PFSK-1 (cell line): ENCODE data around the gene SEL1L2.

Experiments used
- FOXP2 ChIP-seq: optimal IDR thresholded peaks from 2 replicates; pipeline ENCODE3; 2011; ENCODE audit warnings: borderline replicate concordance, control low read depth, inconsistent platforms; ENCODE audit not compliant: insufficient read depth; ENCODE audit errors: extremely low read length, extremely low read depth
- POLR2AphosphoS5 ChIP-seq: IDR thresholded peaks from 2 replicates; pipeline ENCODE4 v1.6.1; 2012; ENCODE audit warnings: low read depth, mild to moderate bottlenecking, control low read depth, low read length, moderate library complexity
- SIN3A ChIP-seq: IDR thresholded peaks from 2 replicates; pipeline ENCODE4 v1.6.1; 2012; ENCODE audit warnings: mild to moderate bottlenecking, low read length, moderate library complexity, borderline replicate concordance; ENCODE audit not compliant: insufficient read depth
- TAF1 ChIP-seq: IDR thresholded peaks from 2 replicates; pipeline ENCODE4 v1.6.1; 2012; ENCODE audit warnings: low read length, control low read depth, borderline replicate concordance; ENCODE audit not compliant: insufficient read depth
- TF ChIP-seq, protein P1 (sequence below), 2 experiments: IDR thresholded peaks; 2 replicates each; pipeline versions ENCODE4 v1.6.1 to v1.8.0; 2011 to 2012; ENCODE audit warnings: low read depth in 2 of 2, low read length in 2 of 2, control low read depth in 1 of 2, inconsistent platforms in 1 of 2, mild to moderate bottlenecking in 1 of 2, moderate library complexity in 1 of 2; ENCODE audit not compliant: insufficient read depth in 1 of 2

The SEL1L2 gene

DNA sequence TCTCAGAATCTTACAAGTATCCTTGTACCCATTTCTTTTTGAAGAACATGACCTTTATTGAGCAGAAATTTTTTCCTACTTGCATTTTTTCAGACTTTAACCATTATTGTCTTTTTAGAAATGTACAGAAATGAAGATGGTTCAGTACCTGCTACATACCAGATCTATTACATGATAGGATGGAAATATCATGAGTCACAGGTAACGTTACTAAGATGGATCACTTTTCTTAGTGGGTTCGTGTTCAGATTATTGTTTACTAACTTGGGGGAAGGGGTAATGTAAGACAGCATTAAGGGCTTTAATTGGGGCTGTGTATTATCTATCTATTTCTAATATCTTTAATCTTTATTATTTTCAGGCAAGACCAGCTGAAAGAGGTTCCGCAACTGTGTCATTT lies 173.7 kb downstream of the SEL1L2 start:
- no peak for TF ChIP-seq TAF1
- TF ChIP-seq, protein P1, sequence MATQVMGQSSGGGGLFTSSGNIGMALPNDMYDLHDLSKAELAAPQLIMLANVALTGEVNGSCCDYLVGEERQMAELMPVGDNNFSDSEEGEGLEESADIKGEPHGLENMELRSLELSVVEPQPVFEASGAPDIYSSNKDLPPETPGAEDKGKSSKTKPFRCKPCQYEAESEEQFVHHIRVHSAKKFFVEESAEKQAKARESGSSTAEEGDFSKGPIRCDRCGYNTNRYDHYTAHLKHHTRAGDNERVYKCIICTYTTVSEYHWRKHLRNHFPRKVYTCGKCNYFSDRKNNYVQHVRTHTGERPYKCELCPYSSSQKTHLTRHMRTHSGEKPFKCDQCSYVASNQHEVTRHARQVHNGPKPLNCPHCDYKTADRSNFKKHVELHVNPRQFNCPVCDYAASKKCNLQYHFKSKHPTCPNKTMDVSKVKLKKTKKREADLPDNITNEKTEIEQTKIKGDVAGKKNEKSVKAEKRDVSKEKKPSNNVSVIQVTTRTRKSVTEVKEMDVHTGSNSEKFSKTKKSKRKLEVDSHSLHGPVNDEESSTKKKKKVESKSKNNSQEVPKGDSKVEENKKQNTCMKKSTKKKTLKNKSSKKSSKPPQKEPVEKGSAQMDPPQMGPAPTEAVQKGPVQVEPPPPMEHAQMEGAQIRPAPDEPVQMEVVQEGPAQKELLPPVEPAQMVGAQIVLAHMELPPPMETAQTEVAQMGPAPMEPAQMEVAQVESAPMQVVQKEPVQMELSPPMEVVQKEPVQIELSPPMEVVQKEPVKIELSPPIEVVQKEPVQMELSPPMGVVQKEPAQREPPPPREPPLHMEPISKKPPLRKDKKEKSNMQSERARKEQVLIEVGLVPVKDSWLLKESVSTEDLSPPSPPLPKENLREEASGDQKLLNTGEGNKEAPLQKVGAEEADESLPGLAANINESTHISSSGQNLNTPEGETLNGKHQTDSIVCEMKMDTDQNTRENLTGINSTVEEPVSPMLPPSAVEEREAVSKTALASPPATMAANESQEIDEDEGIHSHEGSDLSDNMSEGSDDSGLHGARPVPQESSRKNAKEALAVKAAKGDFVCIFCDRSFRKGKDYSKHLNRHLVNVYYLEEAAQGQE (IDR thresholded peaks at IDR 0.05; ENCODE audit: insufficient read depth in 1 of 2, low read depth in 2 of 2, low read length in 2 of 2): no peak
- TF ChIP-seq POLR2AphosphoS5: no peak
- TF ChIP-seq FOXP2: no peak
- no peak for TF ChIP-seq SIN3A

DNA sequence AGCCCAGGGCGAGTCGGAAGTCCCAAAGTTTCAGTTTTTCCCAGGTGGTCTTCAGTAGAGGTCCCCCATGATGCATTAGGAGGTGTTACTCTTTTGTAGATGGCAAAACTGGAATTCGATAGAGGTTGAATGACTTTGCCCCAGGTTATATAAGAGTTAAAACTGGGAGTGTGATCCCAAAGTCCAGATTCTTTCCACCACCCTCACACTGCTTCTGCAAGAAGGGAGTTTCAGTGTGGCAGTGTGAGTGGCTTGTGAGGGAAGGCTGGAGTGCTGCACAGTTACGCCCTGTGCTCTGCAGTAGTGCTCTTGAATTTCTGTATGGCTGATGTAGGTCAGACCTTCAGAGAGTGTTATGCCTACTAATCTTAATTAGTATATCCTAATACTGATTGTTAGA lies 175.7 kb downstream of the SEL1L2 start:
- TF ChIP-seq, protein P1 (IDR thresholded peaks at IDR 0.05; ENCODE audit: insufficient read depth in 1 of 2, low read depth in 2 of 2, low read length in 2 of 2): no peak
- no peak for TF ChIP-seq TAF1
- no peak for TF ChIP-seq FOXP2
- no peak for TF ChIP-seq SIN3A
- TF ChIP-seq POLR2AphosphoS5: no peak

DNA sequence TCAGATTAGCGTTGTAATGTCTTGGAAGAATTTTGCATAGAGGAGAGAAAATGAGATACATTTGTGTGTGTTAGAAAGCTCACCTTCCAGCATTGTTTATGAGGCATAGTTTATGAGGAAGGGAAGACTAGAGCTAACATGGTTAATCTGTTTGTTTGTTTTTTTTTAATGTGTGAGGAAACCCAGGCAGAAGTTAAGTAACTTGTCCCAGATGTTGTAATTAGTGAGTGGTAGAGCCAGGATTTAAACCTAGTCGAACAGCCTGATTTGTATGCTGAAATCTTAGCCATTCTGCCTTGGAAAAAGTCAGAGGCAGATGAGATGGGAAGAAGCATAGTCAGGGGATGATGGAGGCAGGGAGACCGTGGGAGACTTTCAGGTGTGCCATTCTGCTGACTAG lies 176.5 kb downstream of the SEL1L2 start:
- no peak for TF ChIP-seq FOXP2
- TF ChIP-seq, protein P1 (IDR thresholded peaks at IDR 0.05; ENCODE audit: insufficient read depth in 1 of 2, low read depth in 2 of 2, low read length in 2 of 2): no peak
- TF ChIP-seq POLR2AphosphoS5: no peak
- TF ChIP-seq SIN3A: no peak
- no peak for TF ChIP-seq TAF1

DNA sequence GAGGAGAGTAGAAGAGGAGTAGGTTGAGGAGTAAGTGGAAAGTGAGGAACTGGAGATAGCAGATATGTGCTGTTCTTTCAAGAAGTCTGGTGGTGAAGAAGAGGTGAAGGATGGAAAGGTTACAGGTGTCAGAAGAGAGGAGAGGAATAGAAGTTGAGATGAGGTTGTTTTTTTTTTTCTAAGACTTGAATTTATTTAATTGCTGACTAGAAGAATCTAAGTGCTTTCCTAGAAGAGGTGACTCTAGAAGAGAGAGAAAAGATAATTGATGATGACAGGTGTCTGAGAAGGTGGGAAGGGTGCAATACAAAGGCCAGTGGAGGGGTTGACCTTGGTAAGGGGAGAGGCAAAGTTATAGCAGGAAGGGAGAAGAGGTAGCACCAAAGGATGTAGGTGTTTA lies 180.0 kb downstream of the SEL1L2 start:
- no peak for TF ChIP-seq POLR2AphosphoS5
- TF ChIP-seq SIN3A: no peak
- TF ChIP-seq, protein P1 (IDR thresholded peaks at IDR 0.05; ENCODE audit: insufficient read depth in 1 of 2, low read depth in 2 of 2, low read length in 2 of 2): no peak
- no peak for TF ChIP-seq FOXP2
- no peak for TF ChIP-seq TAF1

DNA sequence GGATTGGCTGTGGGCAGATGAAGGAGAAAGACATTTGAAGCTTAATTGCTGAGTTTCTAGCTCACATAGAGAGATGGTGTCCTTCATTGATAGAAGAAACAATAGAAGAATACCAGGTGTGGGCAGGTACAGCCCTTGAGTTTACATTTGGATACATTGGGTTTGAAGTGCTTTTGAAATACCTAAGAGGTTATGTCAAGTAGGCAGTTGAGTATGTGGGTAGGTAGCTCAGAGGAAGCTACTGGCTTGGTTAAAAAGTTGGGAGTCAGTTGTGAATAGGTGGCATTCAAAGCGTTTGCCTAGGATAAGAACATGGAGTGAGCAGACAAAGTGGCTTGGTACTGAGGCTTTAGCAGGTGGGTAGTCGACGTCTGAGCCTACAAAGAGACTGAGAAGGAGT lies 180.6 kb downstream of the SEL1L2 start:
- TF ChIP-seq FOXP2 (no peak), TAF1 (no peak)
